Mucosa of descending colon (tissue), 3 donors: Measurements from ENCODE around the gene ANKRD35. TPM values are rescaled to one million over a fixed set of nuclear protein-coding genes. Genes with fewer than 3 reads are reported as not detected.

Experiments used
- ATAC-seq: fragments of 200-7000 bp; cut with Tn5 transposase; one replicate; pipeline ENCODE4 v1.9.1; 2020; ENCODE audit warnings: mild to moderate bottlenecking, moderate library complexity
- DNase-seq, 3 donors: peaks; one replicate each; pipeline ENCODE4 v3.0.0-alpha.2; 2020
- H3K36me3 ChIP-seq: fragments of 200-600 bp; one replicate; pipeline ENCODE4 v1.8.0; 2021; ENCODE audit warnings: low read depth, mild to moderate bottlenecking
- H3K4me1 ChIP-seq: fragments of 200-600 bp; one replicate; pipeline ENCODE4 v1.8.0; 2021; ENCODE audit warnings: low read depth, mild to moderate bottlenecking
- H3K4me3 ChIP-seq: fragments of 200-600 bp; one replicate; pipeline ENCODE4 v1.8.0; 2021; ENCODE audit warnings: mild to moderate bottlenecking
- H3K9me3 ChIP-seq: fragments of 200-600 bp; one replicate; pipeline ENCODE4 v1.8.0; 2021; ENCODE audit warnings: mild to moderate bottlenecking
- intact Hi-C, 2 donors: fragments of 100-400 bp; cut with DNase I in 1 of 2; cut with micrococcal nuclease in 1 of 2; formaldehyde crosslinking; loops; one replicate each; pipeline versions ENCODE4 v1.11.0 to v1.11.1; 2022; cut with DNase I, micrococcal nuclease
- total RNA-seq, 3 donors: library from RNA; stranded (reverse); fragmentation: NEBNext Ultra II Directional in 2 of 3; extraction: Animal tissue kit (Norgen Biotek cat#: 25700) in 2 of 3; gene quantifications; one replicate each; pipeline versions ENCODE4 v1.2.1 to v1.2.4, GENCODE V29; 2021 to 2023
- TF ChIP-seq, protein P1 (sequence below): fragments of 200-600 bp; IDR thresholded peaks from one replicate; pipeline ENCODE4 v1.8.0; 2022; ENCODE audit warnings: antibody characterized with exemption, mild to moderate bottlenecking
- donor health status: DM: no; HTN: no; CAD: no; lungs with moderate emphysema.
- donor health status: DM: no; HTN: no; CAD: no.
- donor health status: DM: no; HTN: yes; CAD: no.

The ANKRD35 gene
- total RNA-seq, 3 donors from 2014 or later, result 0.26 to 5.6 (median 0.99) TPM

DNA sequence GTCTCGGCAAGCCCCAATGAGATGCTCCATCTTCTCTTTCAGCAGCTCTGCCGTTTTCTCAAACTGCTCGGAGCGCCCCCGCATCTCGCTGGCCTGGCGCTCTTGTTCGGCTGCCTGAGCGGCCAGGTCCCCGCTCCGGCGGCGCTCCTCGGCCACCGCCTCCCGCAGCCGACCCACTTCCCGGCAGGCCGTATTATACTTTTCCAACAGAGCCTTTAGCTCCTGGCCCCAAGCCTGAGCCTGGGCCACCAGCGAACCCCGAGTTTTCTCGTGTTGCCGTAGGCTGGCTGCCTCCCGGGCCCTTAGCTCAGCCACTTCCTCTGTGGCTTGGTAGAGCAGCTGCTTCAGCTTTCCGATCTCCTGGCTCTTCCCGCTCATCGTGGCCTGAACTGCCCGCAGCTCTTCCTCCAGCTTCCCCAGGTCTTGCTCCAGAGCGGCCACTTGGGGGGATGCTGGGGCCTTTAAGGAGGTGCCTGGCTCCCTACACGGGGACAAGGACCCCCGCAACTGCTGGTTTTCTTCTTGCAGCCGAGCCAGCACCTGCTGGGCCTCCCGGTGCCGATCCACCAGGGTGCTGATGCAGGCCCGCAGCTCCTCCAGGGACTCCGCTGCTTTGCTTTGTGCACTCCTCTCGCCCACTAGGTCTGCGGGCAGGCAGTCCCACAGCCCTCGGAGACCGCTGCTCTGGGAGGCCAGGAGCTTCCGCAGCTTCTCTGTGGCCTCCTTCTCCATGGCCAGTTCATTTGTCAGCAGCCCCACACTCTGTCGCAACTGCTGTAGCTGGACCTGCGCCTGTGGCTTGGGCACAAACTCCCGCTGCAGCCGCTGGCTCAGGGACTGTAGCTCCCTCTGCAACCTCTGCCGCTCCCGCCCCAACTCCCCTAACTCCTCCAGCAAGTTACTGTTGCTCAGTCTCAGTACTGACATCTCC, 13.4 kb downstream of the ANKRD35 start:
- Histone ChIP-seq H3K9me3 (no peaks in the 10 kb centered on the region), H3K4me3 (no peak overlapping the region), H3K36me3 (no peaks in the 10 kb centered on the region), H3K4me1 (no peaks in the 10 kb centered on the region)
- ATAC-seq (peak; percentile 82), DNase-seq (peak; percentile 40 to 70 (median 51))
- intact Hi-C loops, result no loop called here
- TF ChIP-seq, protein P1, sequence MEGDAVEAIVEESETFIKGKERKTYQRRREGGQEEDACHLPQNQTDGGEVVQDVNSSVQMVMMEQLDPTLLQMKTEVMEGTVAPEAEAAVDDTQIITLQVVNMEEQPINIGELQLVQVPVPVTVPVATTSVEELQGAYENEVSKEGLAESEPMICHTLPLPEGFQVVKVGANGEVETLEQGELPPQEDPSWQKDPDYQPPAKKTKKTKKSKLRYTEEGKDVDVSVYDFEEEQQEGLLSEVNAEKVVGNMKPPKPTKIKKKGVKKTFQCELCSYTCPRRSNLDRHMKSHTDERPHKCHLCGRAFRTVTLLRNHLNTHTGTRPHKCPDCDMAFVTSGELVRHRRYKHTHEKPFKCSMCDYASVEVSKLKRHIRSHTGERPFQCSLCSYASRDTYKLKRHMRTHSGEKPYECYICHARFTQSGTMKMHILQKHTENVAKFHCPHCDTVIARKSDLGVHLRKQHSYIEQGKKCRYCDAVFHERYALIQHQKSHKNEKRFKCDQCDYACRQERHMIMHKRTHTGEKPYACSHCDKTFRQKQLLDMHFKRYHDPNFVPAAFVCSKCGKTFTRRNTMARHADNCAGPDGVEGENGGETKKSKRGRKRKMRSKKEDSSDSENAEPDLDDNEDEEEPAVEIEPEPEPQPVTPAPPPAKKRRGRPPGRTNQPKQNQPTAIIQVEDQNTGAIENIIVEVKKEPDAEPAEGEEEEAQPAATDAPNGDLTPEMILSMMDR, result no peak

DNA sequence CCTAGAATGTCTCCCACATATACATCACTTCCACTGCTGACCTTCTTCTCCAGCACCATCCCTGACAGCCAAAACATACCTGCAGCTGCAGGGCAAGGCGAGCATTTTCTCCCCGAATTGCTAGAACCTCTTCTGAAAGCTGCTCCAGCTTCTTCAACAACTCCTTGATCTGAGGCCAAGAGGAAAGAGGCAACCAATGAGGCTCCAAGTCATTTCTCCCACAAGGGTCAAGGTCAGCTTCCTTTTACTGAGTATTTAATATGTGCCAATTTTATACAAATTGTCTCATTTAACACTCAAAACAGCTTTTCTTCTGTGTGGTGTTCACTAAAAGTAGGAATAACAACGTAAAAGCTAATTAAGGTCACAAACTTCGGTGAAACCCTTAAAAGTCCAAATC, 17.4 kb downstream of the ANKRD35 start:
- intact Hi-C loops, result no loop called here
- DNase-seq (no peak), ATAC-seq (no peak)
- H3K36me3 ChIP-seq, result no peaks in the 10 kb centered on the region
- no peaks in the 10 kb centered on the region for H3K9me3 ChIP-seq
- TF ChIP-seq, protein P1, result no peak
- no peaks in the 10 kb centered on the region for H3K4me1 ChIP-seq
- H3K4me3 ChIP-seq, result no peak overlapping the region

DNA sequence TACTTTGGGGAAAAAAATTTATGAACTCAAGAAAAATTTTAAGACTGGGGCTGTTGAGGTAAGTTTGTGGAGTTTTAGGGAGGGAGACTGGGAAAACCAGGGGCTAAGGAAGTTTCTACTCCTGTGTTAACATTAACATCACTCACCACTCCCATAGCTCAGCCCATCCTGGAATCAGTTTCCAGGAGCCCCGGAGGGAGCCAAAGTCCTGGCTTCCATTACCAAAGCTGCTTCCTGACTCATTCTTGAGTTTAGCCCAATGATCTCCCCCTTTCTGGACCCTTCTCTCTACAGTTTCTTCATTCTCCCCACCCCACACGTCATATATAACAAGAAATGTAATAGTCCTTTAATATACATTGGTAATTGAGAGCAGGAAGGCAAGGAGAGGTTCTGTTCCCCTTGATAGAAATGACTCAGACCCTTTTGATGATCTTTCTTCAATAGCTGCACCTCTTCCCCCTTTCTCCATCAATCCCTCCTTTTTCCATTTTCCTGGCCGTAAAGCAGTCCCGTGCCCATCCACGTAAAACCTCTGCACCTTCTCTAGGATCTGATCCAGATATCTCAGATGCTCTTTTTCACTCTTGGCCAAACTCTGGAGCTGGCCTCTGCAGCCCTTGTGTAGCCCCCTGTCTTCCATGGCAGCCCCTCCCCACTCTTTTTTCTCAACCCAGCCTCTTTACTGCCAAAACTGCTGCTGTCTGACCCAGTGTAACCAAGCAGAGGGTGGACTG, 22.2 kb downstream of the ANKRD35 start:
- TF ChIP-seq, protein P1, result no peak
- ATAC-seq (no peak), DNase-seq (no peak)
- Histone ChIP-seq H3K4me3 (no peak overlapping the region), H3K9me3 (no peaks in the 10 kb centered on the region), H3K4me1 (peaks cover 4% of the 10 kb centered on the region), H3K36me3 (no peaks in the 10 kb centered on the region)
- intact Hi-C loops, result no loop called here

DNA sequence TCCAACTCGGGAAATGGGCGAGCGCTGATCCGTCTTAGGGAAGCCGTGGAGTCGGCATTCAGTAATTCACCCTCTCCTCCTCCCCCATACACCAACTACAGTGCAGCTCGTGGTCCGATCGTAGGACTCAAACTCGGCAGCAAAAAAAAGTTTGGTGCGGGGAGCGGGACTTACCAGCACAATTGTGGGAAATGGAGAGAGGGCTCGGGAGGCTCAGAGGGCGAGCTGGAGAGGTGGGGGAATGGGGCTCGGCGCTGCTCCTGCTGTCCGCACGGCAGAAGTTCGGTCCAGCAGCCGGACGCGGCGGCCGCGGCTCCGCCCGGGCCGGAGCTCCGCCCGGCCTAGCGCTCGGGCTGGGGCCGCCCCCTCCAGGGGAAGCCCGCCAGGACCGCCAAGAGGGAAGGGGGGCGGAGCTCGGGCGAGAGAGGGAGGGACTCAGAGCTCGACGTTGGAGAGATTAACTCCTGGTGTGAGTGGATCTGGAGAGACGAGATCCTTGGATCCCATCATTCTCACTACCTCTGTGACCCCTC, 26.1 kb downstream of the ANKRD35 start:
- H3K9me3 ChIP-seq, result no peaks in the 10 kb centered on the region
- H3K36me3 ChIP-seq, result no peaks in the 10 kb centered on the region
- peak overlapping the region; percentile 63 for H3K4me3 ChIP-seq
- ATAC-seq (peak; percentile 84), DNase-seq (peak; percentile 90 to 94 (median 93))
- H3K4me1 ChIP-seq, result peaks cover 4% of the 10 kb centered on the region
- TF ChIP-seq, protein P1, result no peak
- intact Hi-C loops, result no loop called here

DNA sequence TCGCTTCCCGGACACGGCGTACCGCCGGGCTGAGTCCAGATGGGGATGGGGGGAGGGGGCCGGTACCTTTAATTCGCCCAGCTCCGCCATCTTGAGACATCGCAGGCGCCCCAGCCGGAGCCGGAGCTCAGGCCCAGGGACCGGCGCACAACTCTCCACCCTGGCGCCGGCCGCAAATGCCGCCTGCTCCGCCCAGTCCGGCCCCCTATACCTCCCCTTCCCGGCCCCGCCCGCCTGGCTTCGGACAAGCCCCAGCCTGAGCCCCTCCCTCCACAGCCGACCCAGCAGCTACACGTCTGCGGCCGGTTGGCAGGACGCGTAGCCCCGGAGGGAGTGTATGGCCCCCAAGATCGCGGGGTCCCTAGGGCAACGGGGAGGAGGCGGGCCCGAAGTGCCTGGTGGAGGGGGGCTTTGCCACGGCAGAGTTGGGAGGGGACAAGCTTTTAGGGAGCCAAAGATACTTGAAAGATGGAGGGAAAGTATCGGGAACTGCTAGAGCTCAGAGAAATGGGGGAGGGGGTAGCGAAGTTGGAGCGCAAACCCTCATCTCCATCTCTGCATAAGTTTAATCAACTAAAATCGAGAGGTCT, 26.7 kb downstream of the ANKRD35 start, which contains the start of gene PIAS3:
PIAS3 (minus strand) TSS at position 181 of the 590 bp plus-strand sequence; CDS start at position 90, 91 bp downstream.
- Histone ChIP-seq H3K4me3 (peak within 1 kb of the TSS; percentile 63), H3K36me3 (no peaks in the 10 kb centered on the region), H3K9me3 (no peaks in the 10 kb centered on the region), H3K4me1 (peaks cover 4% of the 10 kb centered on the region)
- ATAC-seq (peak; percentile 96), DNase-seq (peak; percentile 95 to 97 (median 97))
- TF ChIP-seq, protein P1, result no peak
- intact Hi-C loops, result no loop called here
